Measurements from ENCODE around the gene HAL. TPM values are rescaled to one million over a fixed set of nuclear protein-coding genes. Genes with fewer than 3 reads are reported as not detected.

Gene HAL
- total and polyA plus RNA-seq, 2 of the 13 experiments (the other 11 are each of a cell fraction or from before 2014, with no cell fraction given): 0.89 to 37.8 TPM

DNA sequence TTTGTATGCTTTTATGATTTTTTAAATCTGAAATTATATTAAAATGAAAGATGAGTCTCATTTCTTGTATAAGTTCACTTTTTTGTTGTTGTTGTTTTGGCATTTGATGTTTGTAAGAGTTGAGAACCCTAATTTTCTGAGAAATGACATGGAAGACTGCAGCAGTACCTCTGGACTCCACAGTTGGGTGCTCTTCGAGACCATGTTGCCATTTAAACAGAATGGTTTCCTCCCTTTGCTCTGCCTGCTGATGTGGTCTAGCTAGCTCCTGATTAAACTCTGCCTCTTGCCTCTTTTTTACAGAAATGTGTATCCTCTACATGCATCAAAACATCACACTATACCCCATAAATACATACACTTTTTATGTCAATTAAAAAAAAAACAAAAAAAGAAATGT, 45.0 kb upstream of the HAL start:
- no TSS peak for BruUV-seq (replicated peaks)
- H4K20me1 ChIP-seq (ENCODE audit: insufficient read depth, low read length): no peaks in the 10 kb centered on the region
- no peak overlapping the region for H3K4me2 ChIP-seq (ENCODE audit: low read depth, low read length)
- no peak for TF ChIP-seq ZNF773 (CRISPR knock-in tag; IDR thresholded peaks at IDR 0.05; ENCODE audit: borderline replicate concordance)
- TF ChIP-seq MYNN (CRISPR knock-in tag; IDR thresholded peaks at IDR 0.05; ENCODE audit: low read depth): no peak
- no peak for TF ChIP-seq RFX3 (CRISPR knock-in tag; IDR thresholded peaks at IDR 0.05)
- TF ChIP-seq ZNF136 (CRISPR knock-in tag; IDR thresholded peaks at IDR 0.05; ENCODE audit: low read depth): no peak
- TF ChIP-seq ZNF382 (CRISPR knock-in tag; IDR thresholded peaks at IDR 0.05; ENCODE audit: borderline replicate concordance): no peak
- TF ChIP-seq SNRNP70 (IDR thresholded peaks at IDR 0.05; ENCODE audit: low read depth, low read length): no peak
- TF ChIP-seq, protein P1, sequence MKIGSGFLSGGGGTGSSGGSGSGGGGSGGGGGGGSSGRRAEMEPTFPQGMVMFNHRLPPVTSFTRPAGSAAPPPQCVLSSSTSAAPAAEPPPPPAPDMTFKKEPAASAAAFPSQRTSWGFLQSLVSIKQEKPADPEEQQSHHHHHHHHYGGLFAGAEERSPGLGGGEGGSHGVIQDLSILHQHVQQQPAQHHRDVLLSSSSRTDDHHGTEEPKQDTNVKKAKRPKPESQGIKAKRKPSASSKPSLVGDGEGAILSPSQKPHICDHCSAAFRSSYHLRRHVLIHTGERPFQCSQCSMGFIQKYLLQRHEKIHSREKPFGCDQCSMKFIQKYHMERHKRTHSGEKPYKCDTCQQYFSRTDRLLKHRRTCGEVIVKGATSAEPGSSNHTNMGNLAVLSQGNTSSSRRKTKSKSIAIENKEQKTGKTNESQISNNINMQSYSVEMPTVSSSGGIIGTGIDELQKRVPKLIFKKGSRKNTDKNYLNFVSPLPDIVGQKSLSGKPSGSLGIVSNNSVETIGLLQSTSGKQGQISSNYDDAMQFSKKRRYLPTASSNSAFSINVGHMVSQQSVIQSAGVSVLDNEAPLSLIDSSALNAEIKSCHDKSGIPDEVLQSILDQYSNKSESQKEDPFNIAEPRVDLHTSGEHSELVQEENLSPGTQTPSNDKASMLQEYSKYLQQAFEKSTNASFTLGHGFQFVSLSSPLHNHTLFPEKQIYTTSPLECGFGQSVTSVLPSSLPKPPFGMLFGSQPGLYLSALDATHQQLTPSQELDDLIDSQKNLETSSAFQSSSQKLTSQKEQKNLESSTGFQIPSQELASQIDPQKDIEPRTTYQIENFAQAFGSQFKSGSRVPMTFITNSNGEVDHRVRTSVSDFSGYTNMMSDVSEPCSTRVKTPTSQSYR (CRISPR knock-in tag; IDR thresholded peaks at IDR 0.05; ENCODE audit: borderline replicate concordance): no peak
- TF ChIP-seq STAT5B (CRISPR knock-in tag; IDR thresholded peaks at IDR 0.05): no peak
- TF ChIP-seq MAZ (IDR thresholded peaks at IDR 0.05; ENCODE audit: borderline replicate concordance, low read depth, low read length): no peak
- no peak for TF ChIP-seq MAZ (CRISPR knock-in tag; IDR thresholded peaks at IDR 0.05; ENCODE audit: low read depth)
- TF ChIP-seq, protein P2, sequence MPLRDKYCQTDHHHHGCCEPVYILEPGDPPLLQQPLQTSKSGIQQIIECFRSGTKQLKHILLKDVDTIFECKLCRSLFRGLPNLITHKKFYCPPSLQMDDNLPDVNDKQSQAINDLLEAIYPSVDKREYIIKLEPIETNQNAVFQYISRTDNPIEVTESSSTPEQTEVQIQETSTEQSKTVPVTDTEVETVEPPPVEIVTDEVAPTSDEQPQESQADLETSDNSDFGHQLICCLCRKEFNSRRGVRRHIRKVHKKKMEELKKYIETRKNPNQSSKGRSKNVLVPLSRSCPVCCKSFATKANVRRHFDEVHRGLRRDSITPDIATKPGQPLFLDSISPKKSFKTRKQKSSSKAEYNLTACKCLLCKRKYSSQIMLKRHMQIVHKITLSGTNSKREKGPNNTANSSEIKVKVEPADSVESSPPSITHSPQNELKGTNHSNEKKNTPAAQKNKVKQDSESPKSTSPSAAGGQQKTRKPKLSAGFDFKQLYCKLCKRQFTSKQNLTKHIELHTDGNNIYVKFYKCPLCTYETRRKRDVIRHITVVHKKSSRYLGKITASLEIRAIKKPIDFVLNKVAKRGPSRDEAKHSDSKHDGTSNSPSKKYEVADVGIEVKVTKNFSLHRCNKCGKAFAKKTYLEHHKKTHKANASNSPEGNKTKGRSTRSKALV (CRISPR knock-in tag; IDR thresholded peaks at IDR 0.05): no peak
- TF ChIP-seq SALL1 (CRISPR knock-in tag; IDR thresholded peaks at IDR 0.05): no peak
- TF ChIP-seq YY1 (IDR thresholded peaks at IDR 0.05; ENCODE audit: insufficient read depth, insufficient replicate concordance, low read depth, low read length): no peak
- TF ChIP-seq BRD4 (CRISPR knock-in tag; IDR thresholded peaks at IDR 0.05): no peak
- no peak for TF ChIP-seq GTF2F1 (IDR thresholded peaks at IDR 0.05; ENCODE audit: low read length)
- no peak for TF ChIP-seq ZNF747 (CRISPR knock-in tag; IDR thresholded peaks at IDR 0.05; ENCODE audit: borderline replicate concordance)
- no peak for TF ChIP-seq ATAD3A (CRISPR knock-in tag; IDR thresholded peaks at IDR 0.05)
- ChIA-PET POLR2A (no interaction called here), CTCF (ENCODE audit: low intra/inter-chr PET ratio, low total read pairs) (no interaction called here)
- in situ Hi-C loops (cut with HindIII; ENCODE audit: extremely low pct_ligation_motif_present, low pct_unique_long_range_greater_than_20kb): no loop called here
- no peak overlapping the region for H3K27ac ChIP-seq (ENCODE audit: extremely low read length, insufficient read depth, low read length)
- no peaks in the 10 kb centered on the region for H3K36me3 ChIP-seq (replicated peaks in 1 of 2; ENCODE audit: control insufficient read depth in 1 of 2, insufficient read depth in 2 of 2, low read length in 2 of 2)
- 9% methylated on average over 1 of the region's 1 CpG for WGBS (ENCODE audit: low lambda C conversion rate)
- H3K27me3 ChIP-seq (ENCODE audit: control insufficient read depth in 1 of 2, insufficient read depth in 2 of 2, low read length in 2 of 2): peaks cover 0 to 18% of the 10 kb centered on the region in 2 experiments; a peak in 2 of 5 replicates
- H3K9ac ChIP-seq (ENCODE audit: insufficient read depth, low read depth, low read length): no peak overlapping the region
- H3K4me1 ChIP-seq (ENCODE audit: insufficient read depth, low read length): peaks cover 38% of the 10 kb centered on the region
- no peak overlapping the region for H2AFZ ChIP-seq (ENCODE audit: low read length)
- ATAC-seq: no peak
- DNase-seq (ENCODE audit: low spot score): no peak
- no peak for FAIRE-seq
- intact Hi-C loops (cut with micrococcal nuclease; ENCODE audit: unreplicated experiment): no loop called here
- H3K9me3 ChIP-seq (ENCODE audit: low read length): no peaks in the 10 kb centered on the region
- H3K79me2 ChIP-seq (ENCODE audit: insufficient read depth, low read length): no peaks in the 10 kb centered on the region
- H3K4me3 ChIP-seq (replicated peaks in 1 of 3; ENCODE audit: insufficient read depth in 1 of 3, low read depth in 2 of 3, low read length in 3 of 3): no peak overlapping the region
